Vagina (tissue), 2 donors: ENCODE data around the gene SERPINB13.

Experiments
- POLR2A ChIP-seq, 2 donors: fragments of 450-650 bp; IDR thresholded peaks; one replicate each; pipeline ENCODE4 v1.6.1; 2017; ENCODE audit warnings: antibody characterized with exemption in 2 of 2, mild to moderate bottlenecking in 2 of 2, moderate library complexity in 2 of 2
- TF ChIP-seq, protein P1 (sequence below), 3 experiments: fragments of 450-650 bp in 2 of 3; fragments of 200-600 bp in 1 of 3; sonication (generic) in 1 of 3; IDR thresholded peaks; one replicate each; pipeline ENCODE4 v1.5.1; 2017 to 2019; ENCODE audit warnings: antibody characterized with exemption in 3 of 3, mild to moderate bottlenecking in 2 of 3, moderate library complexity in 2 of 3

DNA sequence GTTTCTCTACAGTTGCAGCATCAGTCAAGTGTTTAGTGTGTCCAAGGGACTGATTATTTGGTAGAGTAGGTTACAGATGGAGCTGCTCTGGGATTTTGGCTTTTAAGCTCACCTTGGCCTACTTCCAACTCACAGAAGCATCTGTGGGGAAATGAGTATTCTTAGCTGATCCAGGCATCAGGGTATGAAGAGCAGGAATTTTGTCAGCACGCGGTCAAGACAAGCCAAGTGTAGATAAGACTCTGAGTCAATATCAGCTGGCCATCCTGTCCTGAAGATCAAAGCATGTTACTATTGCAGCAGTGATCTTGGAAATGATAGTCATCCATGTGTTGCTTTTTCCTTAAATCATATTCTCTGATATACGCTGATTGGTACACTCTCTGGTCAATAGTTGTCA lies 32.5 kb downstream of the SERPINB13 start:
- TF ChIP-seq, protein P1, sequence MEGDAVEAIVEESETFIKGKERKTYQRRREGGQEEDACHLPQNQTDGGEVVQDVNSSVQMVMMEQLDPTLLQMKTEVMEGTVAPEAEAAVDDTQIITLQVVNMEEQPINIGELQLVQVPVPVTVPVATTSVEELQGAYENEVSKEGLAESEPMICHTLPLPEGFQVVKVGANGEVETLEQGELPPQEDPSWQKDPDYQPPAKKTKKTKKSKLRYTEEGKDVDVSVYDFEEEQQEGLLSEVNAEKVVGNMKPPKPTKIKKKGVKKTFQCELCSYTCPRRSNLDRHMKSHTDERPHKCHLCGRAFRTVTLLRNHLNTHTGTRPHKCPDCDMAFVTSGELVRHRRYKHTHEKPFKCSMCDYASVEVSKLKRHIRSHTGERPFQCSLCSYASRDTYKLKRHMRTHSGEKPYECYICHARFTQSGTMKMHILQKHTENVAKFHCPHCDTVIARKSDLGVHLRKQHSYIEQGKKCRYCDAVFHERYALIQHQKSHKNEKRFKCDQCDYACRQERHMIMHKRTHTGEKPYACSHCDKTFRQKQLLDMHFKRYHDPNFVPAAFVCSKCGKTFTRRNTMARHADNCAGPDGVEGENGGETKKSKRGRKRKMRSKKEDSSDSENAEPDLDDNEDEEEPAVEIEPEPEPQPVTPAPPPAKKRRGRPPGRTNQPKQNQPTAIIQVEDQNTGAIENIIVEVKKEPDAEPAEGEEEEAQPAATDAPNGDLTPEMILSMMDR (IDR thresholded peaks at IDR 0.05), result no peak
- no peak for TF ChIP-seq POLR2A (IDR thresholded peaks at IDR 0.05)
